ENCODE results near the gene HCN2.

GRCh38 chr19:633068-633785 lies 43.5 kb downstream of the HCN2 start, which contains the start of gene POLRMT:
- TF ChIP-seq CTCF (IDR thresholded peaks at IDR 0.05; ENCODE audit: insufficient read depth, low read length, poor library complexity, severe bottlenecking) = no peak
- no peak for TF ChIP-seq EZH2phosphoT487 (conservative IDR thresholded peaks at IDR 0.05; ENCODE audit: low read length)
